ENCODE measurements around the gene CBX8.
A peak's percentile ranks its signal among the peaks of the same experiment; 100 is the strongest.

Gene CBX8

DNA sequence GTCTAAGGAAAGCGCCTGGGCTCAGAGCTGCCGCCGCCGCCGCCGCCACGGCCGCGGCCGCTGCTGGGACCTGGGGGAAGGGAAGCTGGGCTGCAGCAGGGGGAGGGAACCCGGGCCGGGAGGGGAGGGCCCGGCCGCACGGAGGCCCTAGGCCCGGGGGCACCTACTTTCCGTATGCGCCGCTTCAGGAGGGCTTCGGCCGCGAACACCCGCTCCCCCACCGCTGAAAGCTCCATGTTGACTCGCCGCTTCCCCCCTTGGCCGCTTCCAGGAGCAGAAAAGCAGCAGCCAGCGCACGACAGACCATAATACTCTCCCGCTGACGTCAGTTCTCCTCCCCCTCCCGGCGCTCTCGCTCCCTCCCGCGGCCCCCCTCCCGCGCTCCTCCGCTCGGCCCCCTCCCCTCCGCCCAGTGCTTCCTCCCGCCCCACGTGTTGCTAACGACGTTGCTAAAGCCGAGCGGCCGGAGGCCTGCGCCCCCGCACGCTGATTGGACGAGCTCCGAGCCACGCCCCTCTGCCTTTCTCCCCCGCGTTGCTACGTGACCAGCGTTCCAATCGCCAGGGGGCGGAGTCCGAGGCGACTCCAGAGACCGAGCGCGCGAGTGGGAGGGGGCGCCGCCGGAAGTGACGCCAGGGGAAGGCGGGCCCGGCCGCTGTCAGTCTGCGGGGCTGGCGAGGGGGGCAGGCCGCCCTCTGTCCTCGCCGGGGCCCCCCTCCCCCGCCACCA lies at the start of gene CBX8:
TSS of gene CBX8 (minus strand) at position 315 of the 729 bp plus-strand sequence. CDS start at position 236, 79 bp downstream.
- DNase-seq = peak; percentile 100

DNA sequence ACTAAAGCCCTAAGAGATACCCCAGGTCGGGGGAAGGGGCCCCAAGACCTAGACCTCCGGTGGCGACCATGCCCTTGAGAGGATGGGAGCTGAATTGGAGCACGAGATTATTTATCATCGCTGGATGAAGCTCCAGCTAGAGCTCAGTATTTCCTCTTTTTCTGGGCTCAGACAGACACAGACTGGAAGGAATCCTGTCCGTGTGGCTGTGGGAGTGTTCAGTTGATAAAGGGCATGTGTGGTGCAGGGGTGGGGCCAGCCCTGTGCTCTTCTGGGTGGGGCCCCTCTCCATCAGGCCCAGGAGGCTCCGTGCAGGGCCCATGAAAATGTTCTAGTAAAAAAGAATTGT lies 48.7 kb upstream of the CBX8 start:
- no peak for DNase-seq

DNA sequence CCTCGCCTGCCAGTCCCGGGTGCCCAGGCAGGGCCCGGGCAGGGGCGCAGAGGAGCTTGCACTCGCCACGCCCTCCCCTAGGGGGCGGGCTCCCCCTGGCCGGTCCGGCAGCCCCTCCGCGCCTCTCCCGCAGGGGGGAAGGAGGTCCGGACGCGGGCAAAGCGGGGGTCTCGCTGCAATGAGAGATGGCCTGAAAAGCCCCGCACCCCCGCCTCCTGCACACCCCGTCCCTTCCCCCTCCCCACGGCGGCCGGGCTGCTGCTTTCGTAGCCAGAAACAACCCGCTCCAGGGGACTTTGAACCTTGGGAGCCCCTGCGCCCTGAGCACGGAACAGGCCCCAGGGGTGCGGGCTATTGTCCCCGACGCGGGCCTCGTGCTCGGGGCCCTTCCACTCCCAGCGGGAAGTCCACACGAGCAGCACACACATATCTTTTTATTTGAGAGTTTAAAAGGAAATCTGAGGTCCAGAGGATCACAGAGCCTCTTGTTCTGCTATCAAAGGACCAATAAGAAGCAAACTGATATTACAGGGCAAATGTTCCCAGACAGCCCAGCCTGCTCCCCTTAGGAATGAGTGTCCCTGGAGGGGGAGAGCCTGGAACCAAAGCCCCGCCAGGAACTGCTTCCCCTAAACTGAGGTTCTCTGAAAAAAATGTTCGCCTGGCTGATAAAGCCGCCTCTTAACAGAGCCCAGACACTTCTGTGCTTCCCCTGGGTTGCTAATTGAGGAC lies 48.2 kb upstream of the CBX8 start:
- DNase-seq = peak; percentile 59

DNA sequence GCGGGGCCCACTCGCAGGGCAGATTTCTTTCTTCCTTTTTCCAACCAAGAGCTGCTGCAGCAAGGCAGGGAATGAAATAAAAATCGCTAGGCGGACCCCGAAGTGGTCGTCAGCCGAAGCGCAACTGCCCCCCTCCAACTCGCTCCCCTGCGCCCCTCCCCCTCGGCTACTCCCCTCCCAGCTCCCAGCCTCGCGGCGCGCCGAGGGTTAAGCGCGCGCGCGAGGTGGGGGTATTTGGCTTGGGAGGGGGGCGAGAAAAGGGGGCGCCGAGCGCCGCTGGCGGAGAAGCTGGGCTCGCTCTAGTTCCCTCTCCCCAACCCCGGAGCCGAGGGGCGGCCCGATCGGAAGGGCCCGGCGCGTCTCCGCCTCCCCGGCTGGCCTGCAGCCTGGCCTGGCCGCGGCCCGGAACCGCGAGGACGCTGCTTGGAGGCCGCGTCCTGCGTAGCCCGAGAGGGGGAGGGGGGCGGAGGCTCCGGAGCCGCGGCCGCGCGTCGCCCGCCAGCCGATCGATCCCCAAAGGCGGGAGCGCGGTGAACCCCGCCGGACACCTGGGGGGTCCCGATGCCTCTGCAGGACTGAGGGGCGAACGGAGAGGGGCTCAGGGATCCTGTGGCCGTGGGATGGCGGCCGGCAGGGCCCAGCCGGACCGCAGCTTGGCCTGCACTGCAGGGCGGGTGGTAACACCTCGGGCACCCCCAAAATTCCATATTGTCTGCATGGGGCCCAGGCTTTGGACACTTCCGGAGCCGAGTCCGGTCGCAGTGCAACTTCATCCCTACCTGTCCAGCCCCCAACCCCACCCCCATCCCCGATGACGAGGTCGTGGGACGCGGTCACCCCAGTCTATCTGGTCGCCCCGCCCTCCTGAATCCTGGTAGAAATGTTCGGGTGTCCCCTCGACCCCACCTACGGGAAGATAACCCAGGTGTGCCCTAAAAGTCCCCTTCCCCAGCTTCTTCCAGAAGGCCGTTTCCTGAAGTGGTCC lies 47.2 kb upstream of the CBX8 start:
- DNase-seq = no peak

DNA sequence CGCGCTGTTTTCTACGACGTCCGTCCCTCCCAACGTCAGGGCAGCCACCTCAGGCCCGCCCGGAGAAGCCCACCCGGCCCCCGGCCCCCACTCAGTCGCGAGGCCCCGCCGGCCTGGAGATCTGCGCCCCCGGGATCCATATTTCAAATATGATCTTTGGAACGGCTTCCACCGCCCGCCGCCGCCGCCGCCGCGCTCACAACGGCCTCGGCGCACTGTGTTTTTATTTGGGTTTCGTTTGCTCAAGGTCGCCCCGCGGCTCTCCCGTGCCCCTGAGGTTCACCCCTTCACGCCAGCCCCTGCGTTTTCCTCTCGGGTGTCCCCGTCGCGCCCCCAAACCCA lies 46.6 kb upstream of the CBX8 start:
- no peak for DNase-seq

DNA sequence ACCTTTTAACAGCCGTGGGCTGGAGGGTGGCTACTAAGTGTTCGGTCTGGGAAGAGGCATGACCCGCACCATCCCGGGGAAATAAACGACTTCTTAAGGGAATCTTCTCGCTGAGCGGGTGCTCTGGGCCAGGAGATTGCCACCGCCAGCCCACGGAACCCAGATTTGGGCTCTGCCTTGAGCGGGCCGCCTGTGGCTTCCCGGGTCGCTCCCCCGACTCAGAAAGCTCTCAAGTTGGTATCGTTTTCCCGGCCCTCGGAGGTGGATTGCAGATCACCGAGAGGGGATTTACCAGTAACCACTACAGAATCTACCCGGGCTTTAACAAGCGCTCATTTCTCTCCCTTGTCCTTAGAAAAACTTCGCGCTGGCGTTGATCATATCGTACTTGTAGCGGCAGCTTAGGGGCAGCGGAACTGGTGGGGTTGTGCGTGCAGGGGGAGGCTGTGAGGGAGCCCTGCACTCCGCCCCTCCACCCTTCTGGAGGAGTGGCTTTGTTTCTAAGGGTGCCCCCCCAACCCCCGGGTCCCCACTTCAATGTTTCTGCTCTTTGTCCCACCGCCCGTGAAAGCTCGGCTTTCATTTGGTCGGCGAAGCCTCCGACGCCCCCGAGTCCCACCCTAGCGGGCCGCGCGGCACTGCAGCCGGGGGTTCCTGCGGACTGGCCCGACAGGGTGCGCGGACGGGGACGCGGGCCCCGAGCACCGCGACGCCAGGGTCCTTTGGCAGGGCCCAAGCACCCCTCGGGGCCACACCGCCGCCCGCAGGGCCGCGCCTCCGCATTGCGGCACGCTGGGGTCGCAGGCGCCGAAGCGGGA lies 46.0 kb upstream of the CBX8 start:
- peak; percentile 40 for DNase-seq

DNA sequence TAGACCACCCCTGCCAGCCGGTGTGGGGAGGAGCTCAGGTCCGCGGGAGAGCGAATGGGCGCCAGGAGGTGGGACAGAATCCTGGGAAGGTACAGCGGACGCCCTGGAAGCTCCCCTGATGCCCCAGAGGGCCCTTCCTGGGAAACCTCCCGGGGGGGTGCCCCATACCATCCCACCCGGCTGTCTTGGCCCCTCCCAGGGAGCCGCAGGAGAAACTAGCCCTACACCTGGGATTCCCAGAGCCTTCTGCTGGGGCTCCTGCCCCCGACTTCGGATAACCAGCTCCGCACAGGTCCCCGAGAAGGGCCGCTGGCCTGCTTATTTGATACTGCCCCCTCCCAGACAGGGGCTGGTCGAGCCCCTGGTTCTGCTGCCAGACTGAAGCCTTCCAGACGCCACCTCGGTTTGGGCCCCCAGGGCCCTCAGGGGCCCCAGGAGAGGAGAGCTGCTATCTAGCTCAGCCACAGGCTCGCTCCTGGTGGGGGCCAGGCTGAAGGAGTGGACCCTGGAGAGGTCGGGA lies 45.3 kb upstream of the CBX8 start:
- DNase-seq = no peak

DNA sequence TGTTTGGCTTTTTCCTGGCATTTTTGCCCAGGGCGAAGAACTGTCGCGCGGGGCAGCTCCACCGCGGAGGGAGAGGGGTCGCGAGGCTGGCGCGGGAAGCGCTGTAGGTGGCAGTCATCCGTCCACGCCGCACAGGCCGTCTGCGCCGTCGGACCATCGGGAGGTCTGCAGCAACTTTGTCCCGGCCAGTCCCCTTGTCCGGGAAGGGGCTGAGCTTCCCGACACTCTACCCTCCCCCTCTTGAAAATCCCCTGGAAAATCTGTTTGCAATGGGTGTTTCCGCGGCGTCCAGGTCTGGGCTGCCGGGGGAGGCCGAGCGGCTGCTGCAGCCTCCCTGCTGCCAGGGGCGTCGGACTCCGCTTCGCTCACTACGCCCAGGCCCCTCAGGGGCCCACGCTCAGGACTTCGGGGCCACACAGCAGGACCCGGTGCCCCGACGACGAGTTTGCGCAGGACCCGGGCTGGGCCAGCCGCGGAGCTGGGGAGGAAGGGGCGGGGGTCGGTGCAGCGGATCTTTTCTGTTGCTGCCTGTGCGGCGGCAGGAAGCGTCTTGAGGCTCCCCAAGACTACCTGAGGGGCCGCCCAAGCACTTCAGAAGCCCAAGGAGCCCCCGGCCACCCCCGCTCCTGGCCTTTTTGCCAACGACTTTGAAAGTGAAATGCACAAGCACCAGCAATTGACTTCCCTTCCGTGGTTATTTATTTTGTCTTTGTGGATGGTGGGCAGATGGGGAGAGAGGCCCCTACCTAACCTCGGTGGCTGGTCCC lies 44.7 kb upstream of the CBX8 start:
- no peak for DNase-seq

DNA sequence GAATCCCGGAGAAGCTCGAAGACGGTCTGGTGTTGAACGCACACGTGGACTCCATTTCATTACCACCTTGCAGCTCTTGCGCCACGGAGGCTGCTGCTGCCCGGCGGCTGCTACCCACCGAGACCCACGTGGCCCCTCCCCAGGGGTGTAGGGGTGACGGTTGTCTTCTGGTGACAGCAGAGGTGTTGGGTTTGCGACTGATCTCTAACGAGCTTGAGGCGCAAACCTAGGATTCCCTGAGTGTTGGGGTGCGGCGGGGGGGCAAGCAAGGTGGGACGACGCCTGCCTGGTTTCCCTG lies 44.1 kb upstream of the CBX8 start:
- DNase-seq = no peak

DNA sequence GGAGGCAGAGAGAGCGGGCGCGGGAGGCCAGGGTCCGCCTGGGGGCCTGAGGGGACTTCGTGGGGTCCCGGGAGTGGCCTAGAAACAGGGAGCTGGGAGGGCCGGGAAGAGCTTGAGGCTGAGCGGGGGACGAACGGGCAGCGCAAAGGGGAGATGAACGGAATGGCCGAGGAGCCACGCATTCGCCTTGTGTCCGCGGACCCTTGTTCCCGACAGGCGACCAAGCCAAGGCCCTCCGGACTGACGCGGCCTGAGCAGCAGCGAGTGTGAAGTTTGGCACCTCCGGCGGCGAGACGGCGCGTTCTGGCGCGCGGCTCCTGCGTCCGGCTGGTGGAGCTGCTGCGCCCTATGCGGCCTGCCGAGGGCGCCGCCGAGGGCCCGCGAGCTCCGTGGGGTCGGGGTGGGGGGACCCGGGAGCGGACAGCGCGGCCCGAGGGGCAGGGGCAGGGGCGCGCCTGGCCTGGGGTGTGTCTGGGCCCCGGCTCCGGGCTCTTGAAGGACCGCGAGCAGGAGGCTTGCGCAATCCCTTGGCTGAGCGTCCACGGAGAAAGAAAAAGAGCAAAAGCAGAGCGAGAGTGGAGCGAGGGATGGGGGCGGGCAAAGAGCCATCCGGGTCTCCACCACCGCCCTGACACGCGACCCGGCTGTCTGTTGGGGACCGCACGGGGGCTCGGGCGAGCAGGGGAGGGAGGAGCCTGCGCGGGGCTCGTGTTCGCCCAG lies 43.6 kb upstream of the CBX8 start:
- peak; percentile 37 for DNase-seq

DNA sequence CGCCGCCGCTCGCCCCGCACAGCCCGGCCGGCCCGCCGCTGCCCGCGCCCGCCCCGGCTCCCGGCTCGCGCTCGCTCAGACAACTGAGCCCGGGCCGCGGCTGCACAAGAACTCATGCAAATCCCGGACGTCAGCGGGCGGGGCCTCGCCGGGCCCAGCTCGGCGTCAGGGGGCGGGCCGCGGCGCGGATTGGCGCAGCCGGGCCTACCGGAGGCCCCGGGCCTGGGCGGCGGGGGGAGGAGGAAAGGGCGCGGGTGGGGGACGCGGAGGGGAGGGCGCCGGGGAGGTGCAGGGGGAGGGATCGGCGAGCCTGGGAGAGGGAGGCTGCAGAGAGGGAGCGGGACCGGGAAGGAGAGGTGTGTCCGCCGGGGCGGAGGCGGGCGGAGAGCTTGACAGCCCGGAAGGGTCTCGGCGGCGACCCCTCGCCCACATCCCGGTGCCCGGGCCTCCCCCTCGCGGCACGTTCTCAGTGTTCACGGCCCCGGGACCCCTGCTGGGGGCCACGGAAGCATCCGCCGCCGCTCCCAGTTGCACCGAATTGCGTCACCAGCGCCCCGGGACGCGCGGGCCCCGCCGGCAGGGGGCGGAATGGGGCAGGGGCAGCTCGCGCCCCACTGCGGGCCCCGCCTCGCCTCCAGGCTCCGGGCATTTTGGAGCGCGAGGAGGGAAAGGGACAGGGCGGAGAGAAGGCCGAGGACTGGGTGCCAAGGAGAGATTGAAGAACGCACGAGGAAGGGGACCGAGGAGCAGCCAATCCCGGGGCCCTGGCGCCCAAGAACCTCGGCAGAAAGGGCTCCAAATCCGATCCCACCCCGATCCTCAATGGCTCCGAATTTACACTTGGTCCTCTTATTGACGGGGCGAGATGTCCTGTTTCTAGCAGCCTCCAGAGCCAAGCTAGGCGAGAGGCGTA lies 42.7 kb upstream of the CBX8 start, which contains the start of gene CBX4:
TSS of gene CBX4 (minus strand) at position 85 of the 913 bp plus-strand sequence. CDS start 189 bp downstream, outside the sequence.
- peak; percentile 94 for DNase-seq

DNA sequence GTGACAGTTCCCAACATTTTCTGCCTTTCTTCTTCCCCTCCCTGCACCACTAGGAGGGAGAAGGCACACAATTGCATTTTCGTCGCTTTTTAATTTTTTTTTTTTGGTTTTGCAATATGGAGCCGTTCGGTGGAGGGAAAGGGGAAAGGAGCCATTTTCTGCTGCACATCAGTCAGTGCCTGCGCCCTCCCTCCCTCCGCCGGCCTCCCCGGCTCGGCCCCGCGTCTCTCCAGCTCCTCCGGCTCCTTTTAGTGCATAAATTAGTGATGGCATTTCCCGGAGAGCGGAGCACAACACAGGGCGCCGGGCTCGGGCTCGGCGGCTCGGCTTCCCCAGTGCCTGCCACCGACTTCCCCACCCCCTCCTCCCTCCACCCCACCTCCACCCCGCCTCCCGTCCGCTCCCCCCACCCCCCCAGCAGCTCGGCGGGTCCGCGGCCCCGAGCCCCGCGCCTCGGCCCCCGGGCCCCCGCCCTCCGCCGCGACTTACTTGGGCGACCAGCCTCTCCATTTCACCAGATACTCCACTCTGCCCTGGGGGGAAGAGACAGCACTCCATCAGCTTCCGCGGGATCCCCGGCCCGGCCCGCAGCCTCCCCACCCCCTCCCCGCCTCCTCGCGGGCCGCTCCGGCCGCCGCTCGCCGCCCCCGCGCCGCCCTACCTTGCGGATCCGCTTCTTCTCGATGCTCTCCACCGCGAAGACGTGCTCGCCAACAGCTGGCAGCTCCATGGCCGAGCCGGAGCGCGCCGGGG lies 41.8 kb upstream of the CBX8 start:
- peak; percentile 67 for DNase-seq

DNA sequence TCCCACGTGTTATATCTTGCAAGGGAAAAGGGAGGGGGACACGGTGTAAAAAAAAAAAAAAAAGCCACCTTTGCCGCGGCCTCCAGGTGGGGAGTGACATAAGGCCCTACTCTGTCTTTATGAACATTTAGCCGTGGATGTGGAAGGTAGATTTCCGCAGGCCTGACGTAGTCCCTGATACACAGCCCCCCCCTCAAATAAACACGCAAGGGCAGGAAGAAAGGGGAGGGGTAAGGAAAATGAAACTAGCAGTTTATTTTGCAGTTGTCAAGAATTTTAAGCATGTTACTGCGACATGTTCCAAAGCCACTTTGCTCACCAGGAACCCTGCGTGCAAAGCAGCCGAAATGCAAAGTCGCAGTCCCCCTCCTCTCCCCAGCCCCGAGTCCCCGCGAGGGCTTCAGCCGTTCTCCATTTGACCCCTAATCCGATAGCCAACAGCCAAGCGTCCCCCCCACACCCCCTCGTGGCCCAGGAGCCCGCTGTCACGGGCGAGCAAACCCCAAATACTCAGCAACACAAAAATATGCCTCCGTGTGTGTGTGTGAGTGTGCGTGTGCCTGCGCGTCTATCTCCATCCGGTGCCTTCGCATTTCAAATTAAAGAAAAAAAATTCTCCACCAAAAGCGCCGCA lies 41.1 kb upstream of the CBX8 start:
- no peak for DNase-seq

DNA sequence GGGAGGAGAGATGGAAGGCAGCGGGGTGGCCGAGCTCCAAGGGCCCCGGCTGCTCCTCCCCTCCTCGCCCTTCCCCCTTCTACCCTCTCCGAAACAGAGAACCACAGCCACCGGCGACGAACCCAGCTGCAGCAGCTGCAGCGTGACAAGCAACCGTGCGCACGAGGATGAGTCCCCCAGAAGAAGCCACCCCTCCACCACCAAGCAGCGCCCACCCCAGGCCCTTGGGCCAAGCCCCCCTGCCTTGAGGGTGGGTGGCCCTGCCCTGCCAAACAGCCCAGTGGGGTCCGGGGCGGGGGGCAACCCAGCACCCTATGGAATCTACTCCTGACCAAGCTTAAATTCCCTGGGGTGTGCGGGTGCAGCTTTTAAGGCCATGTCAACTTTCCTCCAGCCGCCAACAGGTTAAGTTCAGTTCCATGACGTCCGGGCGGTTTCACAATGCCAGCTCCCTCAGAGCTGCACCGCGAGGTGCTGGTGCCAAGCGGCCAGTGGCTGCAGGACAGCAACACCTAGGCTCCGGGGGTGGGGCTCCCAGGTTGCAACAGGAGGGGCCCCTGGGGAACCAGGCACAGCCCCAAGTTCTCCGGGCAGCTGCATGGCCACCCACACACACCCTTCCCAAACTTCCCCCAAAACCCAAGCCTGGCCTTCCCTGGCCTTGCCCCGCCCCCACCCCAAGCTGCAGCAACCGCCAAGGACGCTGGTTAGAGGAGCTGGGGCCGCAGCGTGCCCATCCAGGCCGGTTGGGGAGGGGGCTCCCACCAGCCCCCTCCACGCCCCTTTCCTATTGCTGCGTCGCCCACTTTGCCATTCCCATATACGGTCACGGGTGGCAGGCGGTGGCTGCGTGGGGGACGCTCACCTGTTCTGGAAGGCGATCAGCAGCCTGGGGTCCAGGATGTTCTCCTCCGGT lies 40.4 kb upstream of the CBX8 start:
- DNase-seq = peak; percentile 76

DNA sequence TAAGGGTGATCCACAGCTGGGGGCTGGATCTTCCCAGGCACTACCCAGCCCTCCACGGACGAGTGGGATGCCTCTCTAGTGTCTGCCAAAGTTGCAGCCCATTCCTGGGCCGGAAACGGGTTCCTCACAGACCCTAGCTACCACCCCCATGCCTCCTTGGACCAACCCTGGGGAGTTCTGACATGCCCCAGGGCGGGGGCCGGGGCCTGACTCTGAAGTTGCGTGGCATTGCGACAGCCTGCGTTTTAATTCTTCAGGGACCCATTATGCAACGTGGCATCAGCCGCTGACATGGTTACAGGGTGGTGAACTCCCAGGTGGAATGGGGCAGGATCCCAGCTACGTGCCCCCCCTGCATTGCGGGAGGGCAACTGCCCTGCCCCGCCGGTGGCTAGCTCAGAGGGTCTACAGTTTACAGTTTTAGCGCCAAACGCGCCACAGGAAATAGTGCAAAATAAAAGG lies 39.7 kb upstream of the CBX8 start:
- no peak for DNase-seq

DNA sequence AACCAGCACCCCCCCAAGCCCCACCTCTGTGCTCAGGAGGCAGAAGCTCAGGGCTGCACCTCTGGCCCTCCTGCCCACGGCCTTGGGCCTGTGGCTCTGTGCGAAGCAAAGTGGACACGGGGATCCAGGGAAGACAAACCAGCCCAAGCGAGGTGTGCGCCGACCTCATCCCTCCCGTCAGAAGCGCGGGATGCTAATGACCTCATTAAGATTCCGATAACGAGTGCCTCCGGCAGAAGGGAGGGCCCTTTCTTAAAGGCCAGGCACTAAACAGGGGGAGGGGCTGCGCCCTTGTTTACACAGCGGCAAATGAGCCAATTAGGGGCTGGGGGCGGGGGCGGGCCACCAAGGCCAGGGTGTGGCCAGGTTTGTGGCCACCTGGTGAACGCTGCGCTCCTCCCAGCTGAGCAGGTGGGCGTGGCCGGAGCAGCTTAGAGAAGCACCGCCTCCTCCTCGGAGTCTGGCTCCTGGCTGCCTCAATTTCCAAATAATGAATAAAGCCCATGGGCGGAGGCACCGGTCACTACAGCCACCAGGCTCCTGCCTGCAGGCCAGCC lies 39.2 kb upstream of the CBX8 start:
- no peak for DNase-seq

DNA sequence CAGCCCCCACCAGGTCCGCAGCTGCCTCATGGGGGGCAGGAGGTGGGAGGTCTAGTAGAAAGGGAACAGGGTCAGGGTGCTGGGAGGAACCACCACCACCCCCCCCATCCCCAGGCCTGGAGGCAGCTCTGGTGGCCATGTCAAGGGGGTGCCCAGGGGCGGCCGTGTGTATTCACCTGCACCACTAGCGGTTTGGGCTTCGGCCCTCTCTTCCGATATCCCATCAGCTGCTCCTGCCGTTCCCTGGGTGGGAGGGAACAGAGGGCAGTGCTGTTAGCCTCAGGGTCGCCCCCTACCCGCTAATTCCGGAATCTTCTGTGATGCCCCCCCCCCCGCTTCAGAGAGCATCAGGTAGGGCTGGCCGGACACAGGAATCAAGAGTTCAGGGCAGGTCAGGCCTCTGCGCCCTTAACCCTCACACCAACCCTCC lies 38.6 kb upstream of the CBX8 start:
- no peak for DNase-seq
